Peyer's patch (tissue), 4 donors: Measurements from ENCODE around the gene SYNGAP1. TPM values are rescaled to one million over a fixed set of nuclear protein-coding genes. Genes with fewer than 3 reads are reported as not detected.
"Not testable (repeated sequence)": the region's sequence is repeated elsewhere in the genome, so short reads cannot be mapped to it uniquely, and the experiment has no call there.

Experiments
- DNase-seq, 3 donors: peaks; one replicate each; pipeline ENCODE4 v3.0.0-alpha.2; 2017 to 2019
- H3K27ac ChIP-seq, 4 donors: fragments of 200-600 bp; sonication (generic); one replicate each; pipeline ENCODE4 v1.5.1; 2016 to 2019
- H3K27me3 ChIP-seq, 2 donors: fragments of 200-600 bp; sonication (generic); one replicate each; pipeline ENCODE4 v1.5.1; 2019
- H3K36me3 ChIP-seq, 3 donors: fragments of 200-600 bp; sonication (generic); one replicate each; pipeline ENCODE4 v1.5.1; 2016 to 2019
- H3K4me1 ChIP-seq, 4 donors: fragments of 200-600 bp; sonication (generic); one replicate each; pipeline ENCODE4 v1.5.1; 2016 to 2019
- H3K4me3 ChIP-seq, 4 donors: fragments of 200-600 bp; sonication (generic); 1 replicate in 3 of 4; 2 replicates in 1 of 4; pipeline ENCODE4 v1.5.1; 2016 to 2019; ENCODE audit warnings: mild to moderate bottlenecking in 1 of 4
- H3K9me3 ChIP-seq, 4 donors: fragments of 200-600 bp; sonication (generic); one replicate each; pipeline ENCODE4 v1.5.1; 2016 to 2019; ENCODE audit warnings: mild to moderate bottlenecking in 1 of 4
- POLR2A ChIP-seq, 2 donors: fragments of 450-650 bp; IDR thresholded peaks; one replicate each; pipeline ENCODE4 v1.5.1; 2017; ENCODE audit warnings: antibody characterized with exemption in 2 of 2, mild to moderate bottlenecking in 2 of 2, moderate library complexity in 2 of 2
- total RNA-seq, 4 donors: library from RNA; depleted of rRNA; stranded (reverse); fragments of >200 nt; gene quantifications; one replicate each; pipeline ENCODE4 v1.1.0, GENCODE V29; 2016
- TF ChIP-seq, protein P1 (sequence below), 6 experiments: fragments of 450-650 bp in 4 of 6; fragments of 200-600 bp in 2 of 6; sonication (generic) in 1 of 6; IDR thresholded peaks; one replicate each; pipeline ENCODE4 v1.5.1; 2017 to 2019; ENCODE audit warnings: antibody characterized with exemption in 6 of 6, mild to moderate bottlenecking in 3 of 6, moderate library complexity in 1 of 6

The SYNGAP1 gene
- total RNA-seq, 4 donors from 2014 or later, result 5.4 to 42.1 (median 15.0) TPM

DNA sequence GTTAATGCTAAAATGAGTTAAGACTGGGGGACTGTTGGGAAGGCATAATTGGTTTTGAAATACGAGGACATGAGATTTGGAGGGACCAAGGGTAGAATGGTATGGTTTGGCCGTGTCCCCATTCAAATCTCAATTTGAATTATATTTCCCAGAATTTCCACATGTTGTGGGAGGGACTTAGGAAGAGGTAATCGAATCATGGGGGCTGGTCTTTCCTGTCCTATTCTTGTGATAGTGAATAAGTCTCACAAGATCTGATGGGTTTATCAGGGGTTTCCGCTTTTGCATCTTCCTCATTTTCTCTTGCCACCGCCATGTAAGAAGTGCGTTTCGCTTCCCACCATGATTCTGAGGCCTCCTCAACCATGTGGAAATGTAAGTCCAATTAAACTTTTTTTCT lies 47.2 kb downstream of the SYNGAP1 start:
- no peak for DNase-seq
- Histone ChIP-seq H3K27me3 (no peaks in the 10 kb centered on the region), H3K4me1 (no peaks in the 10 kb centered on the region), H3K4me3 (no peak overlapping the region), H3K36me3 (no peaks in the 10 kb centered on the region), H3K27ac (no peak overlapping the region), H3K9me3 (no peaks in the 10 kb centered on the region)
- no peak for TF ChIP-seq POLR2A (IDR thresholded peaks at IDR 0.05)

DNA sequence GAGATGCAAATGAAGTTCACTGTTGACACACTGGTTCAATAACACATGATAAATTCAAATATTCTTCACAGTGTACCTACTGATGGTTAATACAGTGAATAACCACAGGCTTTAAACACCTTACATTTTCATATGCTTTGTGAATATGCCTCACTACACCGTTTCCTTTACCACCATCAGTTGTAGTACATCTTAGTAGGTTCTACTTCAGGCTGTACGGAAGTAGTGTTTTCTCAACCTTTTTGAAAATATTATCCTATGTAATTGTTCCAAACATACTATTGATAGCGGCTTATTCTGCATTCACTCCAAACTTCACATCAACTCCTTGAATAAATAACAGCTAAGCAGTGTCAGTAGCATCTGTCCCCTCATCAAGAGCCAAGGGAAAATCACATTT lies 49.8 kb downstream of the SYNGAP1 start:
- Histone ChIP-seq H3K4me1 (no peaks in the 10 kb centered on the region), H3K36me3 (no peaks in the 10 kb centered on the region), H3K9me3 (no peaks in the 10 kb centered on the region), H3K4me3 (no peak overlapping the region), H3K27me3 (no peaks in the 10 kb centered on the region), H3K27ac (no peak overlapping the region)
- DNase-seq, result no peak
- no peak for TF ChIP-seq POLR2A (IDR thresholded peaks at IDR 0.05)
- TF ChIP-seq, protein P1, sequence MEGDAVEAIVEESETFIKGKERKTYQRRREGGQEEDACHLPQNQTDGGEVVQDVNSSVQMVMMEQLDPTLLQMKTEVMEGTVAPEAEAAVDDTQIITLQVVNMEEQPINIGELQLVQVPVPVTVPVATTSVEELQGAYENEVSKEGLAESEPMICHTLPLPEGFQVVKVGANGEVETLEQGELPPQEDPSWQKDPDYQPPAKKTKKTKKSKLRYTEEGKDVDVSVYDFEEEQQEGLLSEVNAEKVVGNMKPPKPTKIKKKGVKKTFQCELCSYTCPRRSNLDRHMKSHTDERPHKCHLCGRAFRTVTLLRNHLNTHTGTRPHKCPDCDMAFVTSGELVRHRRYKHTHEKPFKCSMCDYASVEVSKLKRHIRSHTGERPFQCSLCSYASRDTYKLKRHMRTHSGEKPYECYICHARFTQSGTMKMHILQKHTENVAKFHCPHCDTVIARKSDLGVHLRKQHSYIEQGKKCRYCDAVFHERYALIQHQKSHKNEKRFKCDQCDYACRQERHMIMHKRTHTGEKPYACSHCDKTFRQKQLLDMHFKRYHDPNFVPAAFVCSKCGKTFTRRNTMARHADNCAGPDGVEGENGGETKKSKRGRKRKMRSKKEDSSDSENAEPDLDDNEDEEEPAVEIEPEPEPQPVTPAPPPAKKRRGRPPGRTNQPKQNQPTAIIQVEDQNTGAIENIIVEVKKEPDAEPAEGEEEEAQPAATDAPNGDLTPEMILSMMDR (IDR thresholded peaks at IDR 0.05), result no peak

DNA sequence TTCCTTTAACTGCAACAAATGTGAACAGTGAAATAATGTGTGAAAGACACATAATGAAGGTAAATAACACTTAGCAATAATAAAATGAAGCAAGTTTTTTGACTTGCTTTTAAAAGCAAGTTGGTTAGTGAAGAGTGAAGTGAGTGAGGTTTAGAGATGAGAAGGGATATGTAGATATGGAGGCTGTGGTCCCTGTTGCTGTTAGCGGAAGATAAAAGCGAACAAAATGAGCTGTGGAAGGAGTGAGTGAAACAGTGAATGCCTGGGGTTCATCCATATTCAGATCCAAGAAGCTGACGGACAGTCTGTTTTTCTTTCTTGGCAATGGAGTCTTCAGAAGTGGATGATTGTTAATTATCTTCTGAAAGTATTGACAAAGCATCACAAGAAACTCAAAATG lies 58.0 kb downstream of the SYNGAP1 start:
- H3K36me3 ChIP-seq, result no peaks in the 10 kb centered on the region
- H3K4me3 ChIP-seq, result no peak overlapping the region
- no peak overlapping the region for H3K27ac ChIP-seq
- H3K27me3 ChIP-seq, result no peaks in the 10 kb centered on the region
- no peaks in the 10 kb centered on the region for H3K4me1 ChIP-seq
- no peaks in the 10 kb centered on the region for H3K9me3 ChIP-seq
- DNase-seq, result no peak
- TF ChIP-seq, protein P1 (IDR thresholded peaks at IDR 0.05), result no peak
- TF ChIP-seq POLR2A (IDR thresholded peaks at IDR 0.05), result no peak

DNA sequence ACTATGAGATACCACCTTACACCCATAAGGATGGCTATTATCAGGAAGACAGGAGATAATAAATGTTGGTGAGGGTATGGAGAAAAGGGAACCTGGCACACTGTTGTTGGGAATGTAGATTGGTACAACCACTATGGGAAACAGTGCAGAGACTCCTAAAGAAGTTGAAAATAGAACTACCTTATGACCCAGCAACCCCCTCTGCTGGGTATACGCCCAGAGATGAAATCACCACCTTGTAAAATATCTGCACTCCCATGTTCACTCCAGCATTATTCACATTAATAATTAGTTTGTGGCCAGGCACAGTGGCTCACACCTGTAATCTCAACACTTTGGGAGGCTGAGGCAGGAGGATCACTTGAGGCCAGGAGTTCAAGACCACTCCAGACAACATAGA lies 61.3 kb downstream of the SYNGAP1 start:
- Histone ChIP-seq H3K4me3 (no peak overlapping the region), H3K9me3 (no peaks in the 10 kb centered on the region), H3K4me1 (no peaks in the 10 kb centered on the region), H3K36me3 (no peaks in the 10 kb centered on the region), H3K27ac (no peak overlapping the region), H3K27me3 (no peaks in the 10 kb centered on the region)
- no peak for DNase-seq
- TF ChIP-seq, protein P1 (IDR thresholded peaks at IDR 0.05), result no peak
- no peak for TF ChIP-seq POLR2A (IDR thresholded peaks at IDR 0.05)

DNA sequence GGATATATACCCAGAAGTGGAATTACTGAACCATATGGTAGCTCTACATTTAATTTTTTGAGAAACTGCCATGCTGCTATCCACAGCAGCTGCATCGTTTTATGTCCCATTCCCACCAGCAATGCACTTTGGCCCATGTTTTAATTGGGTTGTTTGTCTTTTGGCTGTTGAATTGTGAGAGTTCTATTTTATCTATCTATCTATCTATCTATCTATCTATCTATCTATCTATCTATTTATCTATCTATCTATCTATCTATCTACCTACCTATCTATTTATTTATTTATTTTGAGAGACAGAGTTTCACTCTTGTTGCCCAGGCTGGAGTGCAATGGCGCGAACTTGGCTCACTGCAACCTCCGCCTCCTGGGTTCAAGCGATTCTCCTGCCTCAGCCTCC lies 62.8 kb downstream of the SYNGAP1 start:
- H3K27me3 ChIP-seq, H3K4me3 ChIP-seq, H3K4me1 ChIP-seq, H3K36me3 ChIP-seq, DNase-seq, H3K9me3 ChIP-seq, H3K27ac ChIP-seq: not testable (repeated sequence)

DNA sequence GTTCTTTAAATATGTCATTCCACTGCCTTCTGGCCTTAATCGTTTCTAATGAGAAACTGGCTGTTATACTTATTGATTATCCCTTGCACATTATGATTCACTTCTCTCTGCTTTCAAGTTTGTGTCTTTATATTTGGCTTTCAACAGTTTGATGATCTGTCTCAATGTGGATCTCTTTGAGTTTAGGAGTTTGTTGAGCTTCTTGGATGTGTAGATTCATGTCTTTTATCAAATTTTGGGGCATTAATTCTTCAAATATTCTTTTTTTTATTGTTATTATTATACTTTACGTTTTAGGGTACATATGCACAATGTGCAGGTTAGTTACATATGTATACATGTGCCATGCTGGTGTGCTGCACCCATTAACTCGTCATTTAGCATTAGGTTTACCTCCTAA lies 63.8 kb downstream of the SYNGAP1 start:
- no peak for DNase-seq
- no peaks in the 10 kb centered on the region for H3K27me3 ChIP-seq
- no peaks in the 10 kb centered on the region for H3K9me3 ChIP-seq
- H3K4me3 ChIP-seq, result no peak overlapping the region
- TF ChIP-seq, protein P1 (IDR thresholded peaks at IDR 0.05), result no peak
- TF ChIP-seq POLR2A (IDR thresholded peaks at IDR 0.05), result no peak
- no peaks in the 10 kb centered on the region for H3K36me3 ChIP-seq
- H3K4me1 ChIP-seq, result no peaks in the 10 kb centered on the region
- no peak overlapping the region for H3K27ac ChIP-seq

DNA sequence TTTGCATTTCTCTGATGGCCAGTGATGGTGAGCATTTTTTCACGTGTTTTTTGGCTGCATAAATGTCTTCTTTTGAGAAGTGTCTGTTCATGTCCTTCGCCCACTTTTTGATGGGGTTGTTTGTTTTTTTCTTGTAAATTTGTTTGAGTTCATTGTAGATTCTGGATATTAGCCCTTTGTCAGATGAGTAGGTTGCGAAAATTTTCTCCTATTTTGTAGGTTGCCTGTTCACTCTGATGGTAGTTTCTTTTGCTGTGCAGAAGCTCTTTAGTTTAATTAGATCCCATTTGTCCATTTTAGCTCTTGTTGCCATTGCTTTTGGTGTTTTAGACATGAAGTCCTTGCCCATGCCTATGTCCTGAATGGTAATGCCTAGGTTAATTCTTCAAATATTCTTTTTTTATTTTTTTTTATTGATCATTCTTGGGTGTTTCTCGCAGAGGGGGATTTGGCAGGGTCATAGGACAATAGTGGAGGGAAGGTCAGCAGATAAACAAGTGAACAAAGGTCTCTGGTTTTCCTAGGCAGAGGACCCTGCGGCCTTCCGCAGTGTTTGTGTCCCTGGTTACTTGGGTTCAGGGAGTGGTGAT lies 64.9 kb downstream of the SYNGAP1 start:
- H3K27ac ChIP-seq, H3K4me3 ChIP-seq, H3K27me3 ChIP-seq, DNase-seq, H3K4me1 ChIP-seq, H3K36me3 ChIP-seq, H3K9me3 ChIP-seq: not testable (repeated sequence)

DNA sequence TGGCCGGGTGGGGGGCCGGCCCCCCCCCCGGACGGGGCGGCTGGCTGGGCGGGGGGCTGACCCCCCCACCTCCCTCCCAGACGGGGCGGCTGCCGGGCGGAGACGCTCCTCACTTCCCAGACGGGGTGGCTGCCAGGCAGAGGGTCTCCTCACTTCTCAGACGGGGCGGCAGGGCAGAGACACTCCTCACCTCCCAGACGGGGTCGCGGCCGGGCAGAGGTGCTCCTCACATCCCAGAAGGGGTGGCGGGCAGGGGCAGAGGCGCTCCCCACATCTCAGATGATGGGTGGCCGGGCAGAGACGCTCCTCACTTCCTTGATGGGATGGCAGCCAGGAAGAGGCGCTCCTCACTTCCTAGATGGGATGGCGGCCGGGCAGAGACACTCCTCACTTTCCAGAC lies 65.8 kb downstream of the SYNGAP1 start:
- H3K36me3 ChIP-seq, H3K4me3 ChIP-seq, H3K4me1 ChIP-seq, H3K27me3 ChIP-seq, H3K9me3 ChIP-seq, H3K27ac ChIP-seq, DNase-seq: not testable (repeated sequence)
